A673 (cell line): Measurements from ENCODE around the gene DPP10. TPM values are rescaled to one million over a fixed set of nuclear protein-coding genes. Genes with fewer than 3 reads are reported as not detected.

Source experiments
- BruUV-seq: library from RNA; stranded (reverse); fragments of 400-500 nt; replicated peaks from 2 replicates; lab custom pipeline; 2021; lab: Mats Ljungman, UMichigan
- CTCF ChIA-PET: fragments of 300-600 bp; sonication (Branson Sonifier 250); formaldehyde crosslinking; loops from one replicate; lab custom pipeline; 2022; ENCODE audit warnings: antibody characterized with exemption; lab: Charles Lee
- POLR2A ChIA-PET: fragments of 300-600 bp; sonication (Branson Sonifier 250); formaldehyde crosslinking; loops from one replicate; lab custom pipeline; 2022; ENCODE audit warnings: antibody characterized with exemption; ENCODE audit not compliant: low non-redundant PET; lab: Charles Lee
- DNase-seq: peaks from one replicate; pipeline ENCODE4 v3.0.0-alpha.2; 2015; ENCODE audit warnings: low spot score
- H3K27ac ChIP-seq: fragments of 200-600 bp; sonication (generic); 2 replicates; pipeline ENCODE4 v1.5.1; 2016; ENCODE audit warnings: mixed run types, low read depth, mild to moderate bottlenecking, mixed read lengths, antibody characterized with exemption, low read length; ENCODE audit not compliant: poor library complexity, severe bottlenecking
- H3K27me3 ChIP-seq: fragments of 200-600 bp; sonication (generic); replicated peaks from 2 replicates; pipeline ENCODE4 v1.6.1; 2017; ENCODE audit warnings: mixed run types, low read depth, mild to moderate bottlenecking, mixed read lengths, antibody characterized with exemption, low read length; ENCODE audit not compliant: insufficient read depth, poor library complexity
- H3K36me3 ChIP-seq: fragments of 200-600 bp; sonication (generic); 2 replicates; pipeline ENCODE4 v1.6.1; 2016; ENCODE audit warnings: mixed run types, mild to moderate bottlenecking, mixed read lengths, antibody characterized with exemption, low read length; ENCODE audit not compliant: insufficient read depth, poor library complexity, severe bottlenecking
- H3K4me1 ChIP-seq: fragments of 200-600 bp; sonication (generic); 2 replicates; pipeline ENCODE4 v1.6.1; 2017; ENCODE audit warnings: mixed run types, mild to moderate bottlenecking, mixed read lengths, antibody characterized with exemption, low read length; ENCODE audit not compliant: insufficient read depth, poor library complexity, severe bottlenecking
- H3K4me3 ChIP-seq: fragments of 200-600 bp; sonication (generic); 2 replicates; pipeline ENCODE4 v1.5.1; 2016; ENCODE audit warnings: low read depth, mixed run types, mild to moderate bottlenecking, mixed read lengths, low read length; ENCODE audit not compliant: poor library complexity, severe bottlenecking
- H3K9me3 ChIP-seq: fragments of 200-600 bp; sonication (generic); 2 replicates; pipeline ENCODE4 v1.6.1; 2016; ENCODE audit warnings: mixed run types, low read depth, mild to moderate bottlenecking, mixed read lengths, antibody characterized with exemption, low read length; ENCODE audit not compliant: poor library complexity, severe bottlenecking
- EZH2 ChIP-seq: fragments of 200-600 bp; sonication (generic); IDR thresholded peaks from 2 replicates; pipeline ENCODE4 v1.6.1; 2017; ENCODE audit warnings: borderline replicate concordance, low read depth, mild to moderate bottlenecking, mixed read lengths, antibody characterized with exemption, low read length; ENCODE audit not compliant: poor library complexity, severe bottlenecking
- intact Hi-C: fragments of 100-400 bp; cut with micrococcal nuclease; formaldehyde crosslinking; loops from one replicate; pipeline ENCODE4 v1.10.0; 2022; ENCODE audit not compliant: unreplicated experiment
- total RNA-seq: library from RNA; stranded (reverse); gene quantifications from 2 replicates; pipeline ENCODE4 v1.2.3, GENCODE V29; 2021
- TF ChIP-seq, protein P1 (sequence below): fragments of 300-800, 200-600 bp; sonication (generic); conservative IDR thresholded peaks from 2 replicates; pipeline ENCODE4 v1.5.1; 2017; ENCODE audit warnings: low read depth, mild to moderate bottlenecking, antibody characterized with exemption, low read length, moderate library complexity, mixed read lengths

DPP10 gene
- total RNA-seq, 1 experiment from 2014 or later: not detected

DNA sequence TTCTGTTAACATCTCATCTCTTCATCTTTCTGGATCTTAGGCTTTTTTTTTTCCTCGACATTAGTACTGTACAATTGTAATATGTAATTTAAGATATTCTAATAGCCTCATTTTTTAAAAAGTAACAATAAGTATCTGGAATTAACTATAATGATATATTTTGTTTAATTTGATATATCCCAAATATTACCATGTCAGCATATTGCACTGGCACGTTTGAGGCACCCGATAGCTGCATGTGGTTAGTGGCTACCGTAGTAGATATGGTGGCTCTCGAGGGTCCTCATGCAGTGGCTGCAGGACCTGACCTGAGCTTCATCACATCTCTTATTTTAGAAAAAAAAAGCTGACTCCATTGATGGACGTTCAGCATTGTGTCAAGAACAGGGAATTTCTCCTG, 371.9 kb downstream of the DPP10 start:
- Histone ChIP-seq H3K4me3 (no peak overlapping the region), H3K27me3 (no peaks in the 10 kb centered on the region), H3K36me3 (no peaks in the 10 kb centered on the region), H3K9me3 (no peaks in the 10 kb centered on the region), H3K4me1 (no peaks in the 10 kb centered on the region), H3K27ac (no peak overlapping the region)
- ChIA-PET CTCF (no interaction called here), POLR2A (no interaction called here)
- no TSS peak for BruUV-seq
- DNase-seq: no peak
- TF ChIP-seq, protein P1, sequence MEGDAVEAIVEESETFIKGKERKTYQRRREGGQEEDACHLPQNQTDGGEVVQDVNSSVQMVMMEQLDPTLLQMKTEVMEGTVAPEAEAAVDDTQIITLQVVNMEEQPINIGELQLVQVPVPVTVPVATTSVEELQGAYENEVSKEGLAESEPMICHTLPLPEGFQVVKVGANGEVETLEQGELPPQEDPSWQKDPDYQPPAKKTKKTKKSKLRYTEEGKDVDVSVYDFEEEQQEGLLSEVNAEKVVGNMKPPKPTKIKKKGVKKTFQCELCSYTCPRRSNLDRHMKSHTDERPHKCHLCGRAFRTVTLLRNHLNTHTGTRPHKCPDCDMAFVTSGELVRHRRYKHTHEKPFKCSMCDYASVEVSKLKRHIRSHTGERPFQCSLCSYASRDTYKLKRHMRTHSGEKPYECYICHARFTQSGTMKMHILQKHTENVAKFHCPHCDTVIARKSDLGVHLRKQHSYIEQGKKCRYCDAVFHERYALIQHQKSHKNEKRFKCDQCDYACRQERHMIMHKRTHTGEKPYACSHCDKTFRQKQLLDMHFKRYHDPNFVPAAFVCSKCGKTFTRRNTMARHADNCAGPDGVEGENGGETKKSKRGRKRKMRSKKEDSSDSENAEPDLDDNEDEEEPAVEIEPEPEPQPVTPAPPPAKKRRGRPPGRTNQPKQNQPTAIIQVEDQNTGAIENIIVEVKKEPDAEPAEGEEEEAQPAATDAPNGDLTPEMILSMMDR: no peak
- TF ChIP-seq EZH2: no peak
- intact Hi-C loops: no loop called here

DNA sequence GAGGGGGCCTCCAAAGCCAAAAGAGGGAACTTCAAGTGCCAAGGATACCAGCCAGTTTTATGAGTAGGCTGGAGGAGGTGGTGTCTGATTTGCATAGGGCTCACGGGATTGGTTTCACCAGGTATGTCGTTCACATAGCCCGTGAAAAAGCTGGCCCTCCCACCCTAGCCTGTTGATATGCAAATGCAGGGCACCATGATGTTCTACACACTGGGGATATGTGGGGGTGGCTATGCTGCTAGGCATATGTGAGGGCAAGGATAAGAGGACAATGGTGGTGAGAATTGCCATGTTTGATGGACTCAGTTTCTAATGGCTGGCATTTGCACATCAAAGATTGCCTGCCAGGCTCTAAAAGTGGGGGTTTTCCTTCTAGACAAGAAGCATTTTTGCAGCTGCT, 378.6 kb downstream of the DPP10 start:
- no peak overlapping the region for H3K4me3 ChIP-seq
- H3K4me1 ChIP-seq: no peaks in the 10 kb centered on the region
- intact Hi-C loops: no loop called here
- ChIA-PET POLR2A (no interaction called here), CTCF (no interaction called here)
- no peaks in the 10 kb centered on the region for H3K36me3 ChIP-seq
- peaks cover 12% of the 10 kb centered on the region for H3K9me3 ChIP-seq
- no peak overlapping the region for H3K27ac ChIP-seq
- TF ChIP-seq, protein P1: no peak
- no peak for TF ChIP-seq EZH2
- DNase-seq: no peak
- no peaks in the 10 kb centered on the region for H3K27me3 ChIP-seq
- no TSS peak for BruUV-seq

DNA sequence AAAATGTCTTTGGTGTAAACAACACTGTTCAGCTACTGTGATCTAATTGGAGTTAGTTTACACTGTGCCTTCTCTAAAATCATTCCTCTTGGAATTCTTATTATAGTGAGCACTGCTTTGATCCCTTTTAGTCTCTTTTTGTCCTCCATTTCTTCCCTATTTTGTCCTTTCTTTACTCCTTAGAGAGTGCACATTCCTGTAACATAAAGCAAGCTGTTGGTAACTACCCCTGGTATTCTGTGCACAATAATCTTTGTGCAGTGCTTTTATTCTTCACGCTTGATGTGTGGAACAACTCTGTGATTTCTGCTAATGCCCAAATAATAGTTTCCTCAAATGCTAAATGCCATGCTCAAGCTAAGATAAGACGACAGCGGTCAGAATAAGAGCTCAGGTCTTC, 401.5 kb downstream of the DPP10 start:
- no peak overlapping the region for H3K27ac ChIP-seq

More for the DNA sequence above, 401.5 kb downstream of the DPP10 start:
- Histone ChIP-seq H3K4me1 (no peaks in the 10 kb centered on the region), H3K4me3 (no peak overlapping the region), H3K36me3 (no peaks in the 10 kb centered on the region), H3K27me3 (no peaks in the 10 kb centered on the region), H3K9me3 (peaks cover 16% of the 10 kb centered on the region)
- no TSS peak for BruUV-seq
- no peak for DNase-seq
- TF ChIP-seq, protein P1: no peak
- TF ChIP-seq EZH2: no peak
- CTCF ChIA-PET: no interaction called here
- POLR2A ChIA-PET: no interaction called here
- intact Hi-C loops: no loop called here
